BE2C (cell line): ENCODE results near the gene AS3MT.

Experiments used
- DNase-seq: peaks from one replicate; pipeline ENCODE4 v3.0.0-alpha.2; 2020
- H3K27me3 ChIP-seq: fragments of 250-450 bp; sonication (Bioruptor Pico); 2 replicates; pipeline ENCODE4 v1.5.1; 2020; ENCODE audit warnings: mild to moderate bottlenecking
- H3K36me3 ChIP-seq: fragments of 250-450 bp; sonication (Bioruptor Pico); 2 replicates; pipeline ENCODE4 v1.5.1; 2020; ENCODE audit warnings: mild to moderate bottlenecking
- H3K4me1 ChIP-seq: fragments of 250-450 bp; sonication (Bioruptor Pico); 2 replicates; pipeline ENCODE4 v1.5.1; 2020
- H3K4me3 ChIP-seq: 2 replicates; pipeline ENCODE4 v1.5.1; 2011; ENCODE audit warnings: low read depth, low read length
- H3K9me3 ChIP-seq: fragments of 250-450 bp; sonication (Bioruptor Pico); 2 replicates; pipeline ENCODE4 v1.5.1; 2020
- CTCF ChIP-seq: IDR thresholded peaks from 2 replicates; pipeline ENCODE4 v1.5.1; 2012; ENCODE audit warnings: mild to moderate bottlenecking, low read depth, low read length

AS3MT gene

DNA sequence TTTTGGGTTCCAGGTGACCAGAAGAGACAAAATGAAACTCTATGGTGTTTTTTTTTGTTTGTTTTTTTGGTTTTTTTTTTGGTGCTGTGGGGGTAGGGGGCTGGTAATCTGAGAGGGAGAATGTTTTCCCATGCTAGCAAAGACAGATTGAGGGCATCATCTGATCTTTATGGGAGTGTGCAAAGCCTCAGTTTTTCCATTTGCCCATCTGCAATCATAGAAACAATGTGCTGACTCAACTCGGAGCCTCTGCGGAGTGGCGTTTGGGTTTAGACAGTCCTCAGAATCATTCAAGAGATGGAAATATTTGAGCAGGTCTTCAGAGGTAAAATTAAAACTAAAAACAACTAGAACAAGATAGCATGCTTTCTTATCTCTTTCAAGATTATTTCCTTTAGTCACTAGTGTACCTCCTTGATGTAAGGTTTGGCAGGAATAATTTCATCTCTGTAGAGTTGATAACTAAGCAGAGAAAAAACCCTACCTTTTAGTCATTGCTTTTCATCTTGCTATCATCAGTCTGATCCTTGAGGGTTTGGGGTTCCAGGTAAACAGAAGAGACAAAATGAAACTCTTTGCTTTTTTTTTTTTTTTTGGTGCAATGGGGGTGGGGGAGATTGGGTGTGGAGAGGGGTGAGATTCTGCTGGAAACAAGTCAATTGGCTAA is 66.8 kb downstream of the AS3MT start:
- Histone ChIP-seq H3K4me1 (no peaks in the 10 kb centered on the region), H3K4me3 (no peak overlapping the region), H3K36me3 (no peaks in the 10 kb centered on the region), H3K9me3 (no peaks in the 10 kb centered on the region), H3K27me3 (no peaks in the 10 kb centered on the region)
- DNase-seq = no peak
- no peak for TF ChIP-seq CTCF

- Histone ChIP-seq H3K36me3 (no peaks in the 10 kb centered on the region), H3K4me1 (peaks cover 3% of the 10 kb centered on the region; the same call in 1 of the 2 replicates), H3K27me3 (no peaks in the 10 kb centered on the region), H3K9me3 (no peaks in the 10 kb centered on the region), H3K4me3 (no peak overlapping the region)
- no peak for DNase-seq
- TF ChIP-seq CTCF = no peak
Observed at GRCh38 chr10:102941401-102941800, 72.1 kb downstream of the AS3MT start.

- no peak for TF ChIP-seq CTCF
- peaks cover 3% of the 10 kb centered on the region; the same call in 1 of the 2 replicates for H3K4me1 ChIP-seq
- H3K36me3 ChIP-seq = no peaks in the 10 kb centered on the region
- DNase-seq = no peak
- no peaks in the 10 kb centered on the region for H3K27me3 ChIP-seq
- H3K4me3 ChIP-seq = no peak overlapping the region
- no peaks in the 10 kb centered on the region for H3K9me3 ChIP-seq
Observed at GRCh38 chr10:102945449-102945848, 76.2 kb downstream of the AS3MT start.

DNA sequence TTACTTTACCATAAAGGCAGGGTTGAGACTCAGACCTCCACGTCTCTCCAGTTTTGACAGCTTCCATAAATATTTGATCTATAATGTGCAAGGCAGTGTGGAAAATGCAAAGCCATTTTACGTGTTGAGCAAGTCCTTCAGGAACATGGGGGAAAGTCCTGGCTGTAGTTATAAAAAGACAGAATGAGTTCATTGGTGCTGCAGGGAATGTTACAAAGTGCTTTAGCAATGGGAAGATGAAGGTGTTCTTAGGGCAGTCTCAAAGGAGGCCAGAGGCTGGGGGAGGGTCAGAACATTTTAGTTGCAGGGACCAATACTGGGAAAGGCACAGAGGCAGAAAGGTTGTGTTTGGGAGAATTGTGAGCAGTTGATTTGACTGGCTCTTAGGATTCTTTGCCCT is 76.7 kb downstream of the AS3MT start:
- Histone ChIP-seq H3K4me3 (no peak overlapping the region), H3K4me1 (peaks cover 3% of the 10 kb centered on the region; the same call in 1 of the 2 replicates), H3K27me3 (no peaks in the 10 kb centered on the region), H3K9me3 (no peaks in the 10 kb centered on the region), H3K36me3 (no peaks in the 10 kb centered on the region)
- no peak for DNase-seq
- TF ChIP-seq CTCF = no peak

DNA sequence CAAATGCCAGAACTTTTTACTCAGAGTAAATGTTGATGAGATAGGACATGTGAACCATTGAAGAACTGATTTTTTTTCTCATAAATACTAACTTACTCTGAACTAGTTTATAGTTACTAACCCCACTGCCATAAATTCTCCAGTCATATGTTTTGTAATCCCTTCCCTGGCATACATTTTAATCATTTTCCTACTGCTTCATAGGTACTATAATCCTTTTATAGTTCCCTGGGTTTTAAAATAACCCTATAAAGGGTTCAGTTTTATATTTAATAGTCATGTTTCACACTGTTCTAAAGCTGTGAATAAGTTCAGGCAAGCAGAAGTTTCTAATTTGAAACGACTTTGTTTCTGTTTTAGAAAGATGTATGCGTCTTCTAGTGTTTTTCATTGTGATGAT is 77.7 kb downstream of the AS3MT start:
- Histone ChIP-seq H3K4me3 (no peak overlapping the region), H3K4me1 (peaks cover 3% of the 10 kb centered on the region; the same call in 1 of the 2 replicates)
- no peak for DNase-seq

More for the DNA sequence above, 77.7 kb downstream of the AS3MT start:
- Histone ChIP-seq H3K9me3 (no peaks in the 10 kb centered on the region), H3K27me3 (no peaks in the 10 kb centered on the region), H3K36me3 (no peaks in the 10 kb centered on the region)
- no peak for TF ChIP-seq CTCF
